H1 (cell line): ENCODE results near the gene TSHZ2. TPM values are rescaled to one million over a fixed set of nuclear protein-coding genes. Genes with fewer than 3 reads are reported as not detected.

ENCODE experiments used
- CTCF ChIA-PET: fragments of 300-600 bp; sonication (Branson Sonifier 250); formaldehyde crosslinking; loops from one replicate; lab custom pipeline; 2021; ENCODE audit not compliant: partially characterized antibody; lab: Charles Lee
- POLR2A ChIA-PET: fragments of 300-600 bp; sonication (Branson Sonifier 250); formaldehyde crosslinking; loops from one replicate; lab custom pipeline; 2021; ENCODE audit warnings: inconsistent platforms; ENCODE audit not compliant: partially characterized antibody; lab: Charles Lee
- DNase-seq, 2 experiments: peaks; one replicate each; pipeline versions ENCODE4 v3.0.0 to v3.0.0-alpha.2; 2010 to 2022; ENCODE audit warnings: low spot score in 2 of 2, low read depth in 1 of 2, mixed read lengths in 1 of 2
- FAIRE-seq: peaks from 2 replicates; lab custom pipeline; 2011; peaks lifted over from hg19 to GRCh38; lab: Jason Lieb, UNC
- H2AFZ ChIP-seq: 2 replicates; pipeline ENCODE4 v1.8.1; 2012; ENCODE audit warnings: low read length, inconsistent platforms
- H2AK5ac ChIP-seq: 2 replicates; pipeline ENCODE4 v1.6.1; 2013; ENCODE audit warnings: low read depth, low read length
- H2BK120ac ChIP-seq: replicated peaks from 2 replicates; pipeline ENCODE3; 2013; ENCODE audit warnings: low read depth, low read length, inconsistent platforms
- H2BK12ac ChIP-seq: 2 replicates; pipeline ENCODE4 v1.6.1; 2013; ENCODE audit warnings: low read depth, low read length
- H2BK15ac ChIP-seq: 2 replicates; pipeline ENCODE4 v1.6.1; 2013; ENCODE audit warnings: low read length
- H2BK20ac ChIP-seq: 2 replicates; pipeline ENCODE4 v1.6.1; 2013; ENCODE audit warnings: low read length
- H2BK5ac ChIP-seq: 2 replicates; pipeline ENCODE4 v1.6.1; 2013; ENCODE audit warnings: low read depth, low read length
- H3K14ac ChIP-seq: 2 replicates; pipeline ENCODE4 v1.6.1; 2013; ENCODE audit warnings: inconsistent platforms; ENCODE audit not compliant: insufficient read length
- H3K18ac ChIP-seq: 2 replicates; pipeline ENCODE4 v1.6.1; 2013; ENCODE audit warnings: low read length; ENCODE audit errors: extremely low read depth
- H3K23ac ChIP-seq: 2 replicates; pipeline ENCODE4 v1.6.1; 2013; ENCODE audit warnings: inconsistent platforms; ENCODE audit not compliant: insufficient read length
- H3K23me2 ChIP-seq: 2 replicates; pipeline ENCODE4 v1.6.1; 2013; ENCODE audit warnings: low read depth, low read length
- H3K27ac ChIP-seq: 2 replicates; pipeline ENCODE4 v1.6.1; 2011; ENCODE audit warnings: low read depth, low read length, inconsistent platforms
- H3K27me3 ChIP-seq, 4 experiments: replicated peaks in 1 of 4; 1 replicate in 1 of 4; 2 replicates in 3 of 4; pipeline versions ENCODE4 v1.6.1 to v1.8.1; 2011 to 2013; ENCODE audit warnings: low read length in 3 of 4, mild to moderate bottlenecking in 3 of 4, inconsistent platforms in 2 of 4, mixed read lengths in 2 of 4, moderate library complexity in 1 of 4; ENCODE audit not compliant: control insufficient read depth in 3 of 4, insufficient read depth in 3 of 4; ENCODE audit errors: extremely low read depth in 1 of 4
- H3K36me3 ChIP-seq, 4 experiments: 2 replicates each; pipeline versions ENCODE4 v1.6.1 to v1.8.1; 2011 to 2013; ENCODE audit warnings: mild to moderate bottlenecking in 4 of 4, low read length in 3 of 4, moderate library complexity in 2 of 4, control low read depth in 1 of 4, inconsistent platforms in 1 of 4; ENCODE audit not compliant: insufficient read depth in 4 of 4, control insufficient read depth in 2 of 4
- H3K4ac ChIP-seq: replicated peaks from 2 replicates; pipeline ENCODE3; 2013; ENCODE audit warnings: low read length, low read depth, mixed read lengths, inconsistent platforms; ENCODE audit not compliant: insufficient read length
- H3K4me1 ChIP-seq, 4 experiments: replicated peaks in 1 of 4; 1 replicate in 1 of 4; 2 replicates in 3 of 4; pipeline versions ENCODE4 v1.6.1 to v1.8.1; 2011 to 2013; ENCODE audit warnings: low read length in 3 of 4, inconsistent platforms in 2 of 4, mixed read lengths in 1 of 4; ENCODE audit not compliant: insufficient read depth in 4 of 4, control insufficient read depth in 3 of 4
- H3K4me2 ChIP-seq, 2 experiments: 2 replicates each; pipeline versions ENCODE4 v1.6.1 to v1.8.1; 2011 to 2013; ENCODE audit warnings: low read depth in 2 of 2, low read length in 2 of 2, control low read depth in 1 of 2, inconsistent platforms in 1 of 2, mild to moderate bottlenecking in 1 of 2; ENCODE audit not compliant: insufficient read depth in 1 of 2
- H3K4me3 ChIP-seq, 4 experiments: fragments of 200-600, 300-600 bp in 1 of 4; sonication (generic), shearing (Covaris generic), sonication (Bioruptor Twin) in 1 of 4; 2 replicates each; pipeline versions ENCODE4 v1.5.1 to v1.8.1; 2011 to 2016; ENCODE audit warnings: low read length in 4 of 4, low read depth in 3 of 4, control low read depth in 2 of 4, inconsistent platforms in 2 of 4, mild to moderate bottlenecking in 2 of 4, mixed read lengths in 1 of 4, moderate library complexity in 1 of 4; ENCODE audit not compliant: insufficient read depth in 2 of 4; ENCODE audit errors: extremely low read depth in 1 of 4
- H3K56ac ChIP-seq: replicated peaks from 2 replicates; pipeline ENCODE3; 2013; ENCODE audit warnings: low read depth, mild to moderate bottlenecking, mixed read lengths, low read length, inconsistent platforms; ENCODE audit not compliant: insufficient read length
- H3K79me1 ChIP-seq: 2 replicates; pipeline ENCODE4 v1.6.1; 2013; ENCODE audit warnings: low read depth, low read length, control low read depth
- H3K79me2 ChIP-seq, 2 experiments: 2 replicates each; pipeline versions ENCODE4 v1.6.1 to v1.8.1; 2012 to 2013; ENCODE audit warnings: low read length in 2 of 2, mild to moderate bottlenecking in 2 of 2, inconsistent platforms in 1 of 2; ENCODE audit not compliant: insufficient read depth in 2 of 2, control insufficient read depth in 1 of 2
- H3K9ac ChIP-seq, 4 experiments: replicated peaks in 1 of 4; 1 replicate in 1 of 4; 2 replicates in 3 of 4; pipeline versions ENCODE4 v1.6.1 to v1.8.1; 2011 to 2013; ENCODE audit warnings: low read depth in 3 of 4, low read length in 3 of 4, control low read depth in 2 of 4, mild to moderate bottlenecking in 2 of 4, moderate library complexity in 2 of 4, inconsistent platforms in 1 of 4; ENCODE audit errors: extremely low read depth in 1 of 4
- H3K9me3 ChIP-seq, 2 experiments: 2 replicates each; pipeline versions ENCODE4 v1.6.1 to v1.8.1; 2012 to 2013; ENCODE audit warnings: mild to moderate bottlenecking in 2 of 2, moderate library complexity in 2 of 2, control low read depth in 1 of 2, inconsistent platforms in 1 of 2, low read depth in 1 of 2, low read length in 1 of 2, mixed read lengths in 1 of 2; ENCODE audit not compliant: insufficient read depth in 2 of 2
- H4K20me1 ChIP-seq, 2 experiments: replicated peaks in 1 of 2; 2 replicates each; pipeline versions ENCODE3 to v1.8.1; 2011 to 2013; ENCODE audit warnings: inconsistent platforms in 2 of 2, low read length in 2 of 2, mild to moderate bottlenecking in 1 of 2; ENCODE audit not compliant: insufficient read depth in 2 of 2, control insufficient read depth in 1 of 2
- H4K5ac ChIP-seq: 2 replicates; pipeline ENCODE4 v1.6.1; 2013; ENCODE audit warnings: low read length, low read depth, mixed read lengths, inconsistent platforms; ENCODE audit not compliant: insufficient read length
- H4K8ac ChIP-seq: 2 replicates; pipeline ENCODE4 v1.8.0; 2013; ENCODE audit warnings: mild to moderate bottlenecking, moderate library complexity, low read length, inconsistent platforms; ENCODE audit not compliant: insufficient read depth; ENCODE audit errors: extremely low read depth
- H4K91ac ChIP-seq: replicated peaks from 2 replicates; pipeline ENCODE3; 2013; ENCODE audit warnings: low read length, mixed read lengths, inconsistent platforms; ENCODE audit not compliant: insufficient read length
- BACH1 ChIP-seq: IDR thresholded peaks from 2 replicates; pipeline ENCODE4 v1.6.1; 2012; ENCODE audit warnings: low read length, improper control_type of control experiment
- BCL11A ChIP-seq, 2 experiments: IDR thresholded peaks; one replicate each; pipeline ENCODE4 v1.6.1; 2011; ENCODE audit warnings: low read depth in 2 of 2, low read length in 2 of 2, mild to moderate bottlenecking in 2 of 2
- CBX8 ChIP-seq: fragments of 300-800, 300-1000 bp; sonication (generic); IDR thresholded peaks from 2 replicates; pipeline ENCODE4 v1.7.1; 2016; ENCODE audit warnings: low read depth, low read length, borderline replicate concordance
- CHD2 ChIP-seq: IDR thresholded peaks from 2 replicates; pipeline ENCODE4 v1.6.1; 2012; ENCODE audit warnings: low read length, improper control_type of control experiment
- EGR1 ChIP-seq: IDR thresholded peaks from 2 replicates; pipeline ENCODE4 v1.6.1; 2011; ENCODE audit warnings: low read depth, low read length, borderline replicate concordance
- FOSL1 ChIP-seq: IDR thresholded peaks from 2 replicates; pipeline ENCODE4 v1.6.1; 2011; ENCODE audit warnings: mild to moderate bottlenecking, low read depth, low read length, moderate library complexity; ENCODE audit not compliant: insufficient read depth
- HDAC2 ChIP-seq, 2 experiments: fragments of 300-600 bp in 1 of 2; sonication (generic) in 1 of 2; IDR thresholded peaks; 2 replicates each; pipeline ENCODE4 v1.6.1; 2011 to 2012; ENCODE audit warnings: low read depth in 2 of 2, low read length in 2 of 2, mild to moderate bottlenecking in 2 of 2, moderate library complexity in 2 of 2, borderline replicate concordance in 1 of 2, inconsistent platforms in 1 of 2
- HDAC6 ChIP-seq: IDR thresholded peaks from one replicate; pipeline ENCODE4 v1.7.1; 2012; ENCODE audit warnings: low read depth, mild to moderate bottlenecking, inconsistent platforms, low read length, moderate library complexity
- KDM1A ChIP-seq: fragments of 200-600, 300-600 bp; sonication (generic); IDR thresholded peaks from 2 replicates; pipeline ENCODE4 v1.7.1; 2016; ENCODE audit warnings: mild to moderate bottlenecking, low read length, borderline replicate concordance
- KDM4A ChIP-seq: IDR thresholded peaks from one replicate; pipeline ENCODE4 v1.7.1; 2012; ENCODE audit warnings: low read depth, mild to moderate bottlenecking, moderate library complexity, low read length, inconsistent platforms; ENCODE audit not compliant: severe bottlenecking
- PHF8 ChIP-seq: fragments of 200-600 bp; sonication (generic); conservative IDR thresholded peaks from 2 replicates; pipeline ENCODE4 v1.7.1; 2012; ENCODE audit warnings: low read depth, mild to moderate bottlenecking, inconsistent platforms, low read length, moderate library complexity
- RFX5 ChIP-seq: IDR thresholded peaks from 2 replicates; pipeline ENCODE4 v1.6.1; 2011; ENCODE audit warnings: low read depth, low read length, improper control_type of control experiment, borderline replicate concordance
- SIN3A ChIP-seq, 2 experiments: IDR thresholded peaks in 1 of 2; conservative IDR thresholded peaks in 1 of 2; 2 replicates each; pipeline ENCODE4 v1.6.1; 2011 to 2012; ENCODE audit warnings: low read length in 2 of 2, improper control_type of control experiment in 1 of 2, low read depth in 1 of 2, mild to moderate bottlenecking in 1 of 2
- YY1 ChIP-seq: IDR thresholded peaks from 2 replicates; pipeline ENCODE4 v1.6.1; 2011; ENCODE audit warnings: low read depth, mild to moderate bottlenecking, low read length
- polyA plus RNA-seq, 7 experiments: library from polyadenylated mRNA; depleted of rRNA in 3 of 7; stranded (reverse) in 5 of 7; unstranded in 2 of 7; fragments of >200 nt in 5 of 7; fragments of 200-250 nt in 2 of 7; gene quantifications; 1 replicate in 5 of 7; 2 replicates in 1 of 7; 4 replicates in 1 of 7; pipeline versions ENCODE4 v1.2.1 to v1.2.3, GENCODE V29; 2011 to 2013; ENCODE audit warnings: missing spikeins in 2 of 7, mixed read lengths in 2 of 7
- total RNA-seq: library from RNA; stranded (reverse); fragmentation: NEBNext Ultra II Directional; extraction: Animal tissue kit (Norgen Biotek cat#: 25700); gene quantifications from 2 replicates; pipeline ENCODE4 v1.2.1, GENCODE V29; 2021
- TF ChIP-seq, protein P1 (sequence below): IDR thresholded peaks from 2 replicates; pipeline ENCODE4 v1.6.1; 2012; ENCODE audit warnings: inconsistent platforms

Gene TSHZ2
- total and polyA plus RNA-seq, 2 of the 8 experiments (the other 6 are each of a cell fraction or from before 2014, with no cell fraction given), result 0.14 to 0.30 TPM

DNA sequence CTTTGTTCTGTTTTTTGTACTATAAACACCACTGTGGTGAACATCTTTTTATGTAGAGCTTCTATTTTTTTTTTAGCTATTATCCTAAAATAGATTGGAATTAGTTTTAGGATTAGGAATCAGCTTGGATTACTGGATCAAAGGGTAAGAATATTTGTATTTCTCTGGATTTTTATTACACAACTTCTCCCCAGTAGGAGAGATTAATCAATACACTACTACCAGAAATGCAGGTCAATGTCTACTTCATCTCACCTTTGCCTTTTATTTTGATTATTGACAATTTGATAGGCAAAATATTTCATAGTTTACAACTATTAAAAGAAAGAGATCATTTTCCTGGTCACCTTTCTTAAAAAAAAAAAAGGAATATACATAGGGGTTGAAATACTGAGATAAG is 191.9 kb downstream of the TSHZ2 start:
- Histone ChIP-seq H3K36me3 (no peaks in the 10 kb centered on the region), H3K23ac (no peak overlapping the region), H2BK15ac (no peak overlapping the region), H3K9me3 (no peaks in the 10 kb centered on the region), H3K79me2 (no peaks in the 10 kb centered on the region), H3K4me3 (no peak overlapping the region), H3K23me2 (no peaks in the 10 kb centered on the region), H2AFZ (no peak overlapping the region), H3K56ac (no peak overlapping the region), H2BK120ac (no peak overlapping the region), H2BK5ac (no peak overlapping the region), H3K79me1 (no peaks in the 10 kb centered on the region), H3K4me2 (no peak overlapping the region), H3K14ac (no peak overlapping the region), H4K5ac (no peak overlapping the region), H3K4ac (no peak overlapping the region), H2BK20ac (no peak overlapping the region), H3K4me1 (peaks cover 0 to 3% (median under 1%) of the 10 kb centered on the region in 4 experiments; a peak in 3 of 7 replicates), H2AK5ac (no peak overlapping the region), H3K27me3 (no peaks in the 10 kb centered on the region), H3K27ac (no peak overlapping the region), H4K8ac (no peak overlapping the region), H3K9ac (no peak overlapping the region), H3K18ac (no peak overlapping the region), H2BK12ac (no peak overlapping the region), H4K91ac (no peak overlapping the region), H4K20me1 (no peaks in the 10 kb centered on the region)
- no peak for DNase-seq
- FAIRE-seq, result no peak
- ChIA-PET CTCF (interaction anchor here (0.7 to 1.6 kb wide), 5 partner anchors 9 to 54 kb away, joined by 3 to 4 read pairs (median 3); no protein-coding TSS in a partner anchor), POLR2A (no interaction called here)
- TF ChIP-seq CHD2 (no peak), HDAC2 (IDR thresholded peaks at IDR 0.05; ENCODE audit: borderline replicate concordance in 1 of 2, low read depth in 2 of 2, low read length in 2 of 2) (no peak), EGR1 (no peak), SIN3A (conservative IDR thresholded peaks at IDR 0.05 in 1 of 2, IDR thresholded peaks at IDR 0.05 in 1 of 2; ENCODE audit: low read depth in 1 of 2, low read length in 2 of 2) (no peak), CBX8 (no peak), BCL11A (IDR thresholded peaks at IDR 0.05; ENCODE audit: low read depth in 2 of 2, low read length in 2 of 2) (no peak), PHF8 (no peak), KDM1A (no peak), KDM4A (no peak), YY1 (no peak), BACH1 (no peak), FOSL1 (no peak), RFX5 (no peak), HDAC6 (no peak)
- TF ChIP-seq, protein P1, sequence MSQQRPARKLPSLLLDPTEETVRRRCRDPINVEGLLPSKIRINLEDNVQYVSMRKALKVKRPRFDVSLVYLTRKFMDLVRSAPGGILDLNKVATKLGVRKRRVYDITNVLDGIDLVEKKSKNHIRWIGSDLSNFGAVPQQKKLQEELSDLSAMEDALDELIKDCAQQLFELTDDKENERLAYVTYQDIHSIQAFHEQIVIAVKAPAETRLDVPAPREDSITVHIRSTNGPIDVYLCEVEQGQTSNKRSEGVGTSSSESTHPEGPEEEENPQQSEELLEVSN, result no peak
